ENCODE results near the gene ZFP62.
"Not testable (repeated sequence)": the region's sequence is repeated elsewhere in the genome, so short reads cannot be mapped to it uniquely, and the experiment has no call there.

Gene ZFP62

GRCh38 chr5:180860887-180861822 is at the start of gene ZFP62:
TSS of gene ZFP62 (minus strand) at chr5:180861276. CDS start at chr5:180861219, 57 bp downstream.
- DNase-seq = peak; percentile 91

GRCh38 chr5:180910735-180911134 is 49.7 kb upstream of the ZFP62 start:
- no peak for DNase-seq

GRCh38 chr5:180910182-180910581 is 49.1 kb upstream of the ZFP62 start:
- no peak for DNase-seq

- no peak for DNase-seq
Observed at GRCh38 chr5:180909782-180910181, 48.7 kb upstream of the ZFP62 start.

- DNase-seq = no peak
Observed at GRCh38 chr5:180908998-180909731, 48.1 kb upstream of the ZFP62 start.

- no peak for DNase-seq
Observed at GRCh38 chr5:180908400-180908799, 47.3 kb upstream of the ZFP62 start.

- no peak for DNase-seq
Observed at GRCh38 chr5:180901319-180902009, 40.4 kb upstream of the ZFP62 start.

- DNase-seq = no peak
Observed at GRCh38 chr5:180900178-180900577, 39.1 kb upstream of the ZFP62 start.

GRCh38 chr5:180898621-180899246 is 37.7 kb upstream of the ZFP62 start, which contains the start of gene BTNL8:
TSS of gene BTNL8 (plus strand) at chr5:180899159. CDS start at chr5:180899311, 152 bp downstream.
- DNase-seq = no peak

- DNase-seq = not testable (repeated sequence)
Observed at GRCh38 chr5:180895330-180895729, 34.3 kb upstream of the ZFP62 start.

- no peak for DNase-seq
Observed at GRCh38 chr5:180889381-180889780, 28.3 kb upstream of the ZFP62 start.

GRCh38 chr5:180885845-180886529 is 24.9 kb upstream of the ZFP62 start:
- not testable (repeated sequence) for DNase-seq

GRCh38 chr5:180875860-180876426 is 14.9 kb upstream of the ZFP62 start:
- DNase-seq = no peak

GRCh38 chr5:180874804-180875582 is 13.9 kb upstream of the ZFP62 start:
- DNase-seq = no peak

GRCh38 chr5:180873615-180874520 is 12.8 kb upstream of the ZFP62 start:
- no peak for DNase-seq

GRCh38 chr5:180872419-180872818 is 11.3 kb upstream of the ZFP62 start:
- no peak for DNase-seq

- DNase-seq = no peak
Observed at GRCh38 chr5:180870276-180871068, 9.4 kb upstream of the ZFP62 start.

- no peak for DNase-seq
Observed at GRCh38 chr5:180869587-180869986, 8.5 kb upstream of the ZFP62 start.

GRCh38 chr5:180868960-180869359 is 7.9 kb upstream of the ZFP62 start:
- peak; percentile 58 for DNase-seq
